HL-60/S4 (cell line): Measurements from ENCODE around the gene TACC3.

Source experiments
- in situ Hi-C: fragments of 300-500 bp; cut with MboI; formaldehyde crosslinking; loops from 2 replicates; pipeline ENCODE4 v1.14.3; 2022; ENCODE audit warnings: low sequenced_read_pairs

The TACC3 gene

GRCh38 chr4:1721003-1721665 is at the start of gene TACC3, which contains the start of gene TMEM129:
Gene TACC3, plus strand, starts transcription at chr4:1721521. Its CDS starts 1,901 bp downstream, at chr4:1723422.
Gene TMEM129, minus strand, starts transcription at chr4:1721323. Its CDS starts 486 bp downstream, at chr4:1720837.
- in situ Hi-C loops = no loop called here

GRCh38 chr4:1673671-1674070 is 47.6 kb upstream of the TACC3 start:
- in situ Hi-C loops = no loop called here

GRCh38 chr4:1674682-1675081 is 46.6 kb upstream of the TACC3 start:
- in situ Hi-C loops = no loop called here

DNA sequence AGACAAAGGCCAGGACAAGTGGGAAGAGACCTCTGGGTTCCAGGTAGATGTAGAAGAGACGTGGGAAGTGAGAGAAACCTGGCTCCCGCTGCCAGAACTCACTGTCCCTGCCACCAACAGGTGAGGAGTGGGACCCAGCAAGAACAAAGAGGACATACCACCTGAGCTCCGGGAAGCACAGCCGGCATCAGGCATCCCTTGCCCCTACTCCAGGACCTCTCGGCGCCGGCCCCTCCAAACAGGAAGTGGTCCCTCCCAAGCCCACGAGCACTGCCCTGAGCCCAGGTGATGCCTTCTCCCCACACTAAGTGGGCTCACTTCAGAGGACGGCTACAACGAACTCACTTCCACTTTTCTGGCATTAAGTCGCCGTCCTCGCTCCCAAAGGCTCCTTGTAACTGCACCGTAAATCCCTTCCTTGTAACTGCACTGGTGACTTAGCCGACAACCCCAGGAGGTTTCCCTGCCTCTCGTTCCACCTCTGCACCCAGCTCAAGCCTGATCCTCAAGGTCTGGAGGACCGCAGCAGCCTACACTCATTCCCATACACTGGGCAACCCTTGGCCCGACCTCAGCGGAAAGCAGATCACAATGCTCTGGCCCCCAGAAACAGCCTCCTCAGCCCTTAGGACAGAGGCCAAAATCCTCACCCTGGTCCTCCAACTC is 46.1 kb upstream of the TACC3 start:
- in situ Hi-C loops = no loop called here

GRCh38 chr4:1675802-1676137 is 45.6 kb upstream of the TACC3 start:
- in situ Hi-C loops = no loop called here

DNA sequence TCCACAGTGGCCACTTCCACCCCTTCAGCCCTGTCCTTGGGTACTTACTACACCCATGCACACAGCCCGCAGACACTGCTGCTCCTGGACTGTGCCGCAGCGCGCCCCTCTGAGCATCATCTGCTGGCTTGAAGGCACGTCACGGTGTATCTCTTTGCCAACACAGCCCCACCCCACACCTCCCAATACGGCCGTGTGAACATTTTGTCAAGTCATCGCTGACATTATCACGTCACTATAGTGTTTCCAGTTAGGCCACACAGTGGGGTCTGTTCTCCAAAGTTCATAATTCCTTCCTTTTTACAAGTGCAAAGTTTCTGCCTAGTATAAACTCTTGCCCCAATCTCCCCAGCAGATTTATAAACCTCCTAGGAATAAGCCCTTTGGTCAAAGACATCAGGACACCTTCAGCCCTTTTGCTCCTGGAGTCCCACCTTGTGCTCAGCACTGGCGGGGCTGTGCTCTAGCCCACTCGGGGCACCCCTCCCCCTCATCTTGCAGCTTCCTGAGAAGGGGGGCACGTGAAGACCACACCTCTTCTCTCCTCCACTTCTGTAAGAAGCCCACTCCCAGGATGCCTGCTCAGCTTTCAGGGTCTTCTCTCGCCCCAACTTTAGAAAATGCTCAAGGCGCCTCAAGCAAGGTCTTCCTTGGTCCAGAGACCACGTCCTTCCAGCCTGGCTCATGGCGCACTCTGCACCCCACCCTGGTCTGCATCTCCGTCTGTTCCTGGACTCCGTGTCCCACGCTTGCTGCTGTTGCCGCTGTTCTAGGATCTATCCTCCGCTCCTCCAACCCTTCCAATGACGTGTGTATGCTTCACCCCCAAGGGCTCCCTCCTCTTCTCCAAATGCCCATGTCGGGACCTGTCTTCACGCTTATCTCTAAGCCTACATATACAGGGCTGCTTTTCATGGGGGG is 44.5 kb upstream of the TACC3 start:
- in situ Hi-C loops = no loop called here

DNA sequence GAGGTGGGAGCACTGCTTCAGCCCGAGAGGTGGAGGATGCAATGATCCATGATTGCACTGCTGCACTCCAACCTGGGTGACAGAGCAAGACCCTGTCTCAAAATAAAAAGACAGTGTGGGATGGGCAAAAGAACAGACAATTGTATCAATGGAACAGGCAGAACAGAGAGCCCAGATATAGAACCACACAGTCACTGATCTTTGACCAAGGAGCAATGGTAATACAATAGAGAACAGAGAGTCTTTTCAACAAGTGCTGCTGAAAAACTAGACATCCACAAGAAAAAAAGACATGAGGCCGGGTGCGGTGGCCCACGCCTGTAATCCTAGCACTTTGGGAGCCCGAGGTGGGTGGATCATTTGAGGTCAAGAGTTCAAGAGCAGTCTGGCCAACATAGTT is 43.1 kb upstream of the TACC3 start:
- in situ Hi-C loops = no loop called here

- in situ Hi-C loops = no loop called here
Observed at GRCh38 chr4:1682860-1683259, 38.5 kb upstream of the TACC3 start.

GRCh38 chr4:1683261-1683735 is 38.0 kb upstream of the TACC3 start:
- in situ Hi-C loops = no loop called here

- in situ Hi-C loops = no loop called here
Observed at GRCh38 chr4:1683736-1684505, 37.4 kb upstream of the TACC3 start, which contains the start of gene FAM53A. Gene FAM53A, minus strand, starts transcription at chr4:1684313. Its CDS starts 15,572 bp downstream, at chr4:1668741.

- in situ Hi-C loops = no loop called here
Observed at GRCh38 chr4:1684506-1685234, 36.7 kb upstream of the TACC3 start.

GRCh38 chr4:1685235-1686150 is 35.8 kb upstream of the TACC3 start:
- in situ Hi-C loops = no loop called here

DNA sequence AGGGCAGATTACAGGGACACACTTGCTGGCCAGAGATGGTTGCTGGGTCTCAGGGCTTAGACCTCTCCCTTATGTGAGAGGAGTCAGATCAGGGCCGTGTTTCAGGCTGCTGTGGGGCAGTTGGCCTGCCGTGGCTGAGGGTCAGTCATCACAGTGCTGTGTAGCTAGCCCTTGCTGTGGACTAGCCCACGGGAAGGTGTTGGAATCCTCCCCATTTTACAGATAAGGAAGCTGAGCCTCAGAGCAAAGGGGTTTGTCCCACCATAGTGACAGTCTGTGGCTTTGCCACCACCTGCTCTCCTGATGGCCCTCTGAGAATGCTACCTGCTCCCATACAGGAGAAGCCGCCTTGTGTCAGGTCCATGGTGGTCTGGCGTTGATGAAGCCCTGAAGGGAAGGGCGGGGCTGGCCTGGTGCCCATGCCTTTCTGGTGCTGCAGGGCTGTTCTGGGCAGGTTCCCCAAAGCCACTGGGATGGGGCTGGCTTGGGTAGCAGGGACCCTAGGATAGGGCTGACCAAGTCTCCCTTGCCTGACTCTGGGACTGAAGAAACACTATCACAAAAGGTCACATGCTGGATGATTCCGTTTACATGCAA is 34.8 kb upstream of the TACC3 start:
- in situ Hi-C loops = no loop called here

DNA sequence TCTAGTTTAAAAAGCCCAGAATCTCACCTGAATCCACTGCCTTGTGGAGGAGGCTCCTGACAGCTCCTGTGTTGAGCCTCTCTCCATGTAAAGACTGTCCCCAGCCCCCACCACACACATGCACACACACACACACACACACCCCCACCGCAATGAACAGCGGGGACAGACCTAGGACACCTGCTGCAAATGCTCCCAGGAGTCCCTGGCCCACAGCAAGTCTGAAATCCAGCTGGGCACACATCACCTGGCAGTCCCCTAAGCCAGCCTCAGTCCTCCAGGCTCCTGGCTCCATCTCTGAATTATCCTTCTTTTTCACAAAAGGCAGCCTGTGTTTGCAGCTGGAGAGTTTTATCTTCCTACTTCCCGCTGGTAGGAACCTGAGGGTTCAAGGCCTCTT is 30.6 kb upstream of the TACC3 start:
- in situ Hi-C loops = no loop called here

GRCh38 chr4:1691737-1692373 is 29.5 kb upstream of the TACC3 start:
- in situ Hi-C loops = no loop called here

DNA sequence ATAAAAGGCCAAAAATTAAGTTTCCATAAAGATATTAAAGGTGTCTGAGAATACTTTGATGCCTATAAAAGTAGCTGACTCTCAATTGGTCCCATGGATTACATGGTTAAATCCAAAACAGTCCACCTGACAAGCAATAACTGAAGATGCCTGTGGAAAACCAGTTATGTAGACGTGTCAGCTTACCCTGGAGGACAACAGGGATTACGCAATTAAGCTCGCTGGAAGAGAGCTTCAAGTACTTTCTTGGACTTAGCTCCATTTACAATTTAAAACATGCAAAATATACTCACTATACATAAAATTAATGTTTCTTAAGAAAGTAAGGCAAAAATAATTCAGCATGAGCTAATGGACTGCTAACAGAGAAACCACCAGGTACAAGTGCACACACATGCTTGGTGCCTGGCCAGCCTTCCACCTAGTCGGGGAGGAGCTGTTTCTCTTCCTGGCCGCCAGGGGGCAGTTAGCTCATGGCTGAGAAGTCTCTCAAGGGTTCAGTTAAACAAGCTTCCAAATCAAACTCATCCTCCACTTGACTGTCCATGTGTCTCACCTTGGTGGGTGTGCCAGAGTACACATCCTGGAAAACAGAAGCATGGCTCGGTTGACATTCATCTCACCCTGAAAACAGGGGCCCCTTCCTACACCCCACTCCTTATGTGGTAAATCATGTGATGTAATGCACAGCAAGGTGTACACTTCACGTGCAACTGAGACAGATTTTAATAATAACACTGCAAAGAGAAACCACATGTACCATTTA is 28.0 kb upstream of the TACC3 start:
- in situ Hi-C loops = no loop called here

- in situ Hi-C loops = no loop called here
Observed at GRCh38 chr4:1695913-1696312, 25.4 kb upstream of the TACC3 start.
